ENCODE data around the gene RPL3.
A peak's percentile ranks its signal among the peaks of the same experiment; 100 is the strongest.

The RPL3 gene

DNA sequence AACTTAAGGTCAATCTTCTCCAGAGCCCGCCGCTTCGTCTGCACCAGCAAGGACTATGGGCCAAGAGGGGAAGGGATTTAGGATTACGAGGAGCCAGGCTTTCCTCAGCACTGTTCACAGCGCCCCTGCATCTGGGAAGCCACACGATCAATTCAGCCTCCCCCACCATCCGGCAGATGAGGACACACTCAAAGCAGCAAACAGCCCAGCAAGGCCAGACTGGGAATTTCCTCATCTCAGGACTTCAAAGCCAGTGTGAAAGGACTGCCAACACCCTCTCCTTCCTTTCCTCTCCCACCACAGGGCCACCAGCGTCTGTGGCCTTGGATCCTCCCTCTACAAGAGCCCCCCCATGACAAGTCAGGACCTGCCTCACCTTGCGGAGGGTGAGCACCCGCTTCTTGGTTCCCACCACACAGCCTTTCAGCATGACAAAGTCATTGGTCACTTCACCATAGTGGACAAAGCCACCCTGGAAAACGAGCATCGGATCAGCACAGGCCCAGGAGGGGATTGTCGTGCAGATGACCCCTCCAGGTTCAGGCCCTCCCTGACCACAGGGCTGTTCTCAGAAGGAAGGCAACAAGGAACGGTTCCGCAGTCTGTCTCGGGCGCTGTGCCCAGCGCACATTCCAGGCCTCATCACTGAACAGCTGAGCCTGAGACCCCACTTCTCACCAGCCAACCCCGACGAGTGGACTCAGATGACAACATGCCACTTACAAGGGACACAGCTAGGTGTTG lies 6.0 kb downstream of the RPL3 start:
- no peak for TF ChIP-seq TAF1 (IDR thresholded peaks at IDR 0.05; ENCODE audit: borderline replicate concordance, low read depth, low read length)
- TF ChIP-seq POLR2A (IDR thresholded peaks at IDR 0.05; ENCODE audit: low read depth, low read length): no peak
- no peak; the same call in 1 of the 2 replicates for TF ChIP-seq POLR2AphosphoS5 (IDR thresholded peaks at IDR 0.05; ENCODE audit: low read depth, low read length)
- no peak for DNase-seq (ENCODE audit: insufficient read length)
- no peak for FAIRE-seq

DNA sequence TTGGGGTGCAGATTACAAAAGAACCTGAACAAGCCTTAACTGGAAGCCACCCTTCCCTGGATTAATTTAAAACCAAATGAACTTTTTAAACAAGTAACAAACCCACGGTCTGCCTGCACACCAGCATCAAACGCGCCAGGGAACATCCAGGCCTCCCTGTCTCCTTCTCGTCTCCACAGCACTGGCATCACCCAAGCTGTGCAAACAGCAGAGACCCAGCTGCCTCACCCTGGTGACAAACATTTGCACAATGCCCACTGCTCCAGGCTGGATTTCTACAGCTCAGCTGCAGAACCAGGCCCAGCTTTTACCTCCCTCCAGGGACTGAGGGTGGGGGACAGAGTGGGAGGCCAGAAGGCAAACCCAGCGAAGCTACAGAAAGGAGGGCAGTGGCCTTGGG lies 7.0 kb downstream of the RPL3 start:
- DNase-seq (ENCODE audit: insufficient read length) (no peak), FAIRE-seq (no peak)
- TF ChIP-seq POLR2A (IDR thresholded peaks at IDR 0.05; ENCODE audit: low read depth, low read length) (no peak; the same call in 1 of the 2 replicates), TAF1 (IDR thresholded peaks at IDR 0.05; ENCODE audit: borderline replicate concordance, low read depth, low read length) (no peak)

DNA sequence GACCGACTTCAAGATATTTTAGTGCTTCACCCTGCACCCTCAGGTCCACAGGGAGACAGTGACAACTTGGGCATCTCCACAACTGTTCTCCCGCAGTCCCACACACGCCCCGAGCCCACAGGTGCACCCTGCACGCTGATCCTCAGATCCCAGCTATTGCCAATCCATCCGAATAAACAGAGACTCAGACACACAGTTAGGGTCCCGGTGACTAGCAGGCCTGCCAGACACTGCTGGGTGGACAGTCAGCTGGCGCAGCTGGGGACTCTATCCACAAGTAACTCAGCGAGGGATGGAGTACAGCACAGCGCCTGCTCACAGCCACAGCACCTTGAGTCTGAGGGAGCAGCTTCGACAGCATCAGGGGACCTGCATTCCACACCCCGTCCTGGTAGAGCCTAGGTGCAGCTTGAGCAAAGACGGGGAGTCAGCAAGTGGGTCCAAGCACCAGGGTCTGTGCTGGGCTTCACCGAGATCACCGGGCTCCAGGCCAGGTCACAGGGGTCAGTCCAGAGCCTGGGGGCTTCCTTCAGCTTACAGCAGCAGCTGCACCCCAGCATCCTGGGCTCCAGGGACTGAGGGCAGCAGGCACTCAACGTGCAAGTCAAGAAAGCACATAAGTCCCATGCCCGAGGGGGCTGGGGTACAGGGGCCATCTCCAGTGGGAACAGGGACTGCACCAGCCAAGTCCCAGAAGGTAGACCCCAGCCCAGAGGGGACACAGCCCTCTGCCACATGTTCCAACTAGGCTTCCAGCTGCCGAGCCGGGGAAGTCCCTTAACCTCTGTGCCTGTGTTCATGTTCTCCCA lies 7.6 kb downstream of the RPL3 start:
- TF ChIP-seq TAF1 (IDR thresholded peaks at IDR 0.05; ENCODE audit: borderline replicate concordance, low read depth, low read length): no peak
- peak; percentile 89 for TF ChIP-seq POLR2A (IDR thresholded peaks at IDR 0.05; ENCODE audit: low read depth, low read length)
- peak; percentile 97 for TF ChIP-seq POLR2AphosphoS5 (IDR thresholded peaks at IDR 0.05; ENCODE audit: low read depth, low read length)
- no peak for FAIRE-seq
- no peak for DNase-seq (ENCODE audit: insufficient read length)

DNA sequence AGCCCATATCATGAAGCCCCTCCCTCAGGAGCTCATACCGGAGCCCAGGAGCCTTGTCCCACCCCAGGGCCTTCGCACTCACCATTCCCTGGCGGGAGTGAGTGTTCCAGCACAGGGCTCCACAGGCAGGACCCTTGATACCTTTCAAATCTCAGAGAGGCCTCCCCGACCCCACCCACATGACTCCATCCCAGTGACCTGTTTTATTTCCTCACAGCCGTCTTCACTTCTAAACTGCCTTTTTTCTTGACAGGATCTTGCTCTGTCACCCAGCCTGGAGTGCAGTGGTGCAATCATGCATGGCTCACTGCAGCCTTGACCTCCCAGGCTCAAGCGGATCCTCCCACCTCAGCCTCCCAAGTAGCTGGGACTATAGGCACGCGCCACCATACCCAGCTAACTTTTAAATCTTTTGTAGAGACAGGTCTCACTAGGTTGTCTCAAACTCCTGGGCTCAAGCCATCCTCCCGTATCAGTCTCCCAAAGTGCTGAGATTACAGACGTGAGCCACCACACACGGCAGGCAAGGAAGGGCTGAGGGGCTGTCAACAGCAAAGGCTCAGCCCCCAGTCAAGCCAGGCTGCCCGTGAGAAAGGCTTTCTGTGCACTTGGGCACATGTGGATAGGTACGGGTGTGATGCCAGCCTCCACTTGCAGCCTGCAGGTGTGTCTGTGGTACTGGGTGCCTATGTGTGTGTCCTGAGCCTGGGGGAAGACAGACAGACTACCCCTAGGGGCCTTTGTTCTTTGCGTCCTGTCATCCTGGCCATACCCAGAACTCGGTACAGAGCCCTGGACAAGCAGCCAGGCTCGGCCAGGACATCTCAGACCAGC lies 9.3 kb downstream of the RPL3 start:
- no peak for FAIRE-seq
- no peak for DNase-seq (ENCODE audit: insufficient read length)
- TF ChIP-seq TAF1 (IDR thresholded peaks at IDR 0.05; ENCODE audit: borderline replicate concordance, low read depth, low read length) (no peak), POLR2A (IDR thresholded peaks at IDR 0.05; ENCODE audit: low read depth, low read length) (no peak), POLR2AphosphoS5 (IDR thresholded peaks at IDR 0.05; ENCODE audit: low read depth, low read length) (no peak)

DNA sequence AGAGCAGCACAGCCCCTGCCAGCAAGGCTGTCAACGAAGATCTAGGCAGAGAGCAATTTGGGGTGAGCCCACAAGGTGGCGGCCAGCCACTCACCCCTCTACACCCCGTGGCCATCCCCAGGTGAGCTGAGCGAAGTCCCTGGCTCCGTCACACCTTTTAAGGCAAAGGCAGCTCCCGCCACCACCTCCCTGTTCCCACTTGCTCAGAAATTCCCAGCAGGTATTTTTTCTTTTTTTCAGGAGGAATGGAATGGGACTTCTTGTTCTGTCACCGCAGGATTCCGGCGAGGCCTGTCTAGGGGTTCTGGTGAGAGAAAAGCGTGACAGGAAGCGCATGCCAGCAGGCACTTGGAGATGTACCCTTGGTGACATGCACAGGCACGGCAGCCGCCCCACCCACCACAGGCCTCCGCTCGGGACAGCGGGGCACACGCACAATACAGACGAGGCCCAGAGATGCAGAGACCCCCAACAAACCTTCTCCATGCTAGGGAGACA lies 10.0 kb downstream of the RPL3 start:
- no peak for TF ChIP-seq POLR2AphosphoS5 (IDR thresholded peaks at IDR 0.05; ENCODE audit: low read depth, low read length)
- TF ChIP-seq POLR2A (IDR thresholded peaks at IDR 0.05; ENCODE audit: low read depth, low read length): no peak
- TF ChIP-seq TAF1 (IDR thresholded peaks at IDR 0.05; ENCODE audit: borderline replicate concordance, low read depth, low read length): no peak
- no peak for DNase-seq (ENCODE audit: insufficient read length)
- FAIRE-seq: no peak

DNA sequence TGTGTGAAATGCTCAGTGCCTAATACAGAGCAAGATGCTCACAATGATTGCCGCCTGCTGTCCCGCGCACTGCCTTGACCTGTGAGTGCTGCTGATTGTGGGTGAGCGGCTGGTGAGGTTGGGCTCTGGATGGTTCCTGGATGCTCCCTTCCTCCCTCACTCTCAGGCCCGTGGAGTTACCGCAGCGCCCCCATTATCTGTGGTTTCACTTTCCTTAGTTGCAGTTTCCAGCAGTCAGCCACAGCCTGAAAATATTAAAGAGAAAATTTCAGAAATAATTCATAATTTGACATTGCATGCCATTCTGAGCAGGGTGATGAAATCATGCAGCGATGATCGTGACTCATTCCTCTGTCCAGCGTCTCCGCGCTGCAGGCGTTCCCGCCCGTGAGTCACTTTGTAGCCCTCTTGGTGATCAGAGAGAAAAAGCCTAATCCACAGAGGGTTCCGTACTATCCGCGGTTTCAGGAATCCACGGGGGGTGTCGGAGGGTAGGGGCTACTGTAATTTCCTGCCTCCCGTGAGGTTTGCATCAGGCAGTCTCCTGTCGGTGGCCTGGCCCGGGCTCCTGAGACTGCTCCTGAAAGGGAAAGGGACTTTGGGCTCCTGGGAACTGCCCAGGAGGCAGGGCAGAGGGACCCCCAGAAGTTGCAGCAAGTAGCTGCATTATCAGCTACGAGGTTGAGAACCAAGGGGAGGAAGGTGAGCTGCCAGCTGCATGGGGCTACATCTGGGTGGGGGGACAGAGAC lies 10.6 kb downstream of the RPL3 start:
- FAIRE-seq (no peak), DNase-seq (ENCODE audit: insufficient read length) (no peak)

DNA sequence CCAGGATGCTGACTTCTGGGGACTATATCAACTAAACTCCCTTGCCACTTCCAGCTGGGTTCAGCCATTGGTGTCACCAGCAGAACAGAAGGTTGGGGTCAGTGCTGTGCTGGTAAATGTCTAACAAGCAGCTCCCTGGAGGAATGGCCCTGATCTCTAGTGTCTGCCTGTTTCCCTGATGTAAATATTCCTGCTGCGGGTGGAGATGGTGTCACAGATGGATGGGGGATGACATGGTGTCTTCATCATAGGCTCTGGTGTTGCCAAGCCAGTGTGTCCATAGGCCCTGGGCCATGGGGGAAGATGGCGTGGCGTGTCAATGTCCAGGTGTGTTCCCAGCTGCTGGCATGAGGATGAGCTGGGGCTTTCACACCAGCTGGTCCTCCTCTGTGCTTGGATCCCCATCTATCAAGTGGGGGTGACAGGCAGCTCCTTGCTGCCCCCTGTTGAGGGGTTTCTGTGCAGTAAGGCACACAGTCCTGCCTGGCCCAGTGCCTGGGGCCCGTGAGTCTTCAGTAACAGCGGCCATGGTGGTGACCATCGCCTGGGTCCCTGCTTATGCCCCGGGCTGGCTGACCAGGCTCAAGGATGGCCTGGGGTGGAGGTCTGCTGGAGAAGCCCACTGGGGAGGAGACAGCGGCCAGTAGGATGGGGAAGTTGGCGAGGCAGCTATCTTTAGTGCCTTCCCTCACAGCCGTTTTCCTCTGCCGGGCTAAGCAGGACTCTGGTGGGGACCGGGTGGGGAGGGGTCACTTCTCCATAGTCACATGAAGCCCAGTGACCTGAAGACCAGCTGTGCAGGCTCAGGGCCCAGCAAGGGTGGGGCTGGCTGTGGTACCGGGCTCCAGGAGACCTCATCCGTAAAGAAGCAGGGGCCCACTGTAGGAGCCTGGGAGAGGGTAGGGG lies 12.7 kb downstream of the RPL3 start:
- peak; percentile 17 for FAIRE-seq
- no peak for TF ChIP-seq POLR2A (IDR thresholded peaks at IDR 0.05; ENCODE audit: low read depth, low read length)
- no peak for TF ChIP-seq POLR2AphosphoS5 (IDR thresholded peaks at IDR 0.05; ENCODE audit: low read depth, low read length)
- no peak for TF ChIP-seq TAF1 (IDR thresholded peaks at IDR 0.05; ENCODE audit: borderline replicate concordance, low read depth, low read length)
- DNase-seq (ENCODE audit: insufficient read length): peak; percentile 63

More for the DNA sequence above, 10.6 kb downstream of the RPL3 start:
- TF ChIP-seq TAF1 (IDR thresholded peaks at IDR 0.05; ENCODE audit: borderline replicate concordance, low read depth, low read length) (no peak), POLR2AphosphoS5 (IDR thresholded peaks at IDR 0.05; ENCODE audit: low read depth, low read length) (no peak), POLR2A (IDR thresholded peaks at IDR 0.05; ENCODE audit: low read depth, low read length) (no peak)

DNA sequence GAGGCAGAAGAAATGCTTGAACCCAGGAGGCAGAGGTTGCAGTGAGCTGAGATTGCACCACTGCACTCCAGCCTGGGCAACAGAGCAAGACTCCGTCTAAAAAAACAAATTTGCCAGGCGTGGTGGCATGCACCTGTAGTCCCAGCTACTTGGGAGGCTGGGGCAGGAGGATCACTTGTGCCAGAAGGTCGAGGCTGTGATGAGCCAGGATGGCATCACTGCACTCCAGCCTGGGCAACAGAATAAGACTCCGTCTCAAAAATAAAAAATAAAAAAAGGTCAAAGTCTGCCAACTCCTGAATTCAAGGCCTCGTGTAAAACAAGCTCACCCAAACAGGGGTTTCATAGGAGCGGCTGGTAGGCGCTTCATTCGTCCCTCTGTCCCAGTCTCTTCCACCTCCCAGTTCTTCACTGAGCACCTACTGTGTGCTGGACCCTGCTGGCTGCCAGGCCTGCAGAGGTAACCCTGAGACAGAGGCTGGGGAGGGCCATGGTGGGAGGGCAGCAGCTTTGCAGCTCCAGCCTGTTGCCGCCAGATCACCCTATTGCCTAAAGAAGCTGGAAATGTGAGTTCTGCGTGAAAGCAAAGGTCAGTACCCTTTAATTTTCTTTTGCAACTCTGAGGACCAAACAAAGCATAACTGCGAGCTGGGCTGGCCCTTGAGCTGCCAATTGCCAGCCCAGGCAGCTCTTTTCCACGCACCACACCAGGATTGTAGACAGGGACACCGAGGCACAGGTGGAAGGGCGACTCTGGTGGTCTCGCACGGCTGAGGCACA lies 15.3 kb downstream of the RPL3 start:
- TF ChIP-seq POLR2A (IDR thresholded peaks at IDR 0.05; ENCODE audit: low read depth, low read length) (no peak), TAF1 (IDR thresholded peaks at IDR 0.05; ENCODE audit: borderline replicate concordance, low read depth, low read length) (no peak), POLR2AphosphoS5 (IDR thresholded peaks at IDR 0.05; ENCODE audit: low read depth, low read length) (no peak)
- no peak for DNase-seq (ENCODE audit: insufficient read length)
- FAIRE-seq: no peak

DNA sequence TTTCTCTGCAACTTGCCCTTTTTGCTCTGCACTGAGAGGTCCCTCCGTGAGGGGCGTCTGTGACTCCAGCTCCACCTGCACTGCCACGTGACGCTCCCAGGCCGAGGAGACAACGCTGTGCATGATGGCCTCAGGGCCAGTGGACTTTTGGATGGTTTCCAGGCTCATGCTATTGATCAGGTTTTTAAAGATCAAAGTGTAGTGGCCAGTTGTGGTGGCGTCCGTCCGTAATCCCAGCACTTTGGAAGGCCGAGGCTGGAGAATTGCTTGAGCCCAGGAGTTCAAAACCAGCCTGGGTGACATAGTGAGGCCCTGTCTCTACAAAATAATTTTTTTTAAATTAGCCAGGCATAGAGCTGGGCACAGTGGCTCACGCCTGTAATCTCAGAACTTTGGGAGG lies 16.1 kb downstream of the RPL3 start:
- no peak for FAIRE-seq
- TF ChIP-seq POLR2A (IDR thresholded peaks at IDR 0.05; ENCODE audit: low read depth, low read length) (no peak), TAF1 (IDR thresholded peaks at IDR 0.05; ENCODE audit: borderline replicate concordance, low read depth, low read length) (no peak), POLR2AphosphoS5 (IDR thresholded peaks at IDR 0.05; ENCODE audit: low read depth, low read length) (no peak)

More for the DNA sequence above, 16.1 kb downstream of the RPL3 start:
- no peak for DNase-seq (ENCODE audit: insufficient read length)

All from GM12892 (cell line).